Testis (tissue), 3 donors: ENCODE measurements around the gene PPP1R1A. TPM values are rescaled to one million over a fixed set of nuclear protein-coding genes. Genes with fewer than 3 reads are reported as not detected.
A peak's percentile ranks its signal among the peaks of the same experiment; 100 is the strongest.

ENCODE experiments used
- DNase-seq: peaks from one replicate; pipeline ENCODE4 v3.0.0-alpha.2; 2019
- H3K27ac ChIP-seq, 2 donors: fragments of 200-600 bp; sonication (generic); one replicate each; pipeline ENCODE4 v1.5.1; 2019
- H3K27me3 ChIP-seq: fragments of 200-600 bp; sonication (generic); one replicate; pipeline ENCODE4 v1.5.1; 2019
- H3K36me3 ChIP-seq: fragments of 200-600 bp; sonication (generic); one replicate; pipeline ENCODE4 v1.5.1; 2017; ENCODE audit warnings: low read depth; ENCODE audit errors: missing control alignments
- H3K4me1 ChIP-seq: fragments of 200-600 bp; sonication (generic); one replicate; pipeline ENCODE4 v1.5.1; 2019
- H3K4me3 ChIP-seq, 2 donors: fragments of 200-600 bp; sonication (generic); one replicate each; pipeline ENCODE4 v1.5.1; 2017 to 2019
- H3K9me3 ChIP-seq: fragments of 200-600 bp; sonication (generic); one replicate; pipeline ENCODE4 v1.5.1; 2017
- POLR2A ChIP-seq: fragments of 450-650 bp; IDR thresholded peaks from one replicate; pipeline ENCODE4 v1.6.1; 2017; ENCODE audit warnings: antibody characterized with exemption, mild to moderate bottlenecking, moderate library complexity
- WGBS, 2 donors: methylation state at CpG; one replicate each; pipeline ENCODE4 v1.1.5; 2018; 5-methylcytosine and 5-hydroxymethylcytosine counted together
- intact Hi-C: fragments of 100-400 bp; cut with DNase I; formaldehyde crosslinking; loops from one replicate; pipeline ENCODE4 v1.15.1; 2023; ENCODE audit warnings: low total_unique reads
- polyA plus RNA-seq: library from polyadenylated mRNA; stranded (reverse); fragments of 350-450 nt; fragmentation: Illumina TruSeq; extraction: RNeasy Lipid Tissue Mini Kit (QIAGEN cat#74804); gene quantifications from one replicate; pipeline ENCODE4 v1.2.3, GENCODE V29; 2014; ENCODE audit warnings: low read depth, low replicate concordance; ENCODE audit not compliant: insufficient read depth
- total RNA-seq, 2 donors: library from RNA; depleted of rRNA; stranded (reverse); fragments of >200 nt; gene quantifications; one replicate each; pipeline ENCODE4 v1.2.3, GENCODE V29; 2016
- TF ChIP-seq, protein P1 (sequence below), 3 experiments: fragments of 450-650 bp in 2 of 3; fragments of 200-600 bp in 1 of 3; sonication (generic) in 1 of 3; IDR thresholded peaks; one replicate each; pipeline ENCODE4 v1.5.1; 2016 to 2019; ENCODE audit warnings: antibody characterized with exemption in 3 of 3, mild to moderate bottlenecking in 2 of 3, moderate library complexity in 1 of 3

PPP1R1A gene
- total and polyA plus RNA-seq, 3 donors from 2014 or later = 6.1 to 6.9 (median 6.3) TPM

DNA sequence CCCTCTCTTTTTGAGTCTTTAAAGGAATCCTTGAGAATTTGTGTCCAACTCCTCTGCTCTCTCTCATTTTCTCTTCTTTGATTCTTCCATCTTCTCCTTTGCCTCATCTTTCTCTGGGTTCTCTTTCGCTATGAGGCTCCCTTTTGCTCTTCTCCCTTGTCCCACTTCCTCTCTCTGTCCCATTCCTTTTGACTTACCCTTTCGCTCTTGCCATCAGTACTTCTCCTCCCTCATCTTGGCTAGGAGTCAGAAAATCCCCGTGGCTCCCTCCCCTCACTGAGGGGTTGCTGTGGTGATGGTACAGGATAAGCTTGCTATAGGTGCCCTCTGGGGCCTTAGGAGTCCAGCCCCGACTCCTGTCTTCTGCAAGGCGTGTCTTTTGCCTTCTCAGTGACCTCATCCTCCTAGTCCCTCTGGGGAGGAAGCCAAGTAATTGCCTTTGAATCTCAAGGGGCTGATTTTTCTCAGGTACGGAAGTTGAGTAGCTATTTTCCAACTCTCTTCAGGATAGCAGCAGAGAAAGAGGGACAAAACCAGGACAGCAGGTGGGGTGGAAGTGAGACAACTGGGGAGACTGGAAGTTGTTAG, 32.7 kb downstream of the PPP1R1A start:
- WGBS, 2 donors = 66 to 75% methylated on average over 6 of the region's 6 CpGs
- no peaks in the 10 kb centered on the region for H3K4me1 ChIP-seq
- H3K4me3 ChIP-seq = no peak overlapping the region
- intact Hi-C loops = no loop called here
- H3K36me3 ChIP-seq = no peaks in the 10 kb centered on the region
- H3K27me3 ChIP-seq = no peaks in the 10 kb centered on the region
- DNase-seq = no peak
- no peaks in the 10 kb centered on the region for H3K9me3 ChIP-seq
- TF ChIP-seq, protein P1, sequence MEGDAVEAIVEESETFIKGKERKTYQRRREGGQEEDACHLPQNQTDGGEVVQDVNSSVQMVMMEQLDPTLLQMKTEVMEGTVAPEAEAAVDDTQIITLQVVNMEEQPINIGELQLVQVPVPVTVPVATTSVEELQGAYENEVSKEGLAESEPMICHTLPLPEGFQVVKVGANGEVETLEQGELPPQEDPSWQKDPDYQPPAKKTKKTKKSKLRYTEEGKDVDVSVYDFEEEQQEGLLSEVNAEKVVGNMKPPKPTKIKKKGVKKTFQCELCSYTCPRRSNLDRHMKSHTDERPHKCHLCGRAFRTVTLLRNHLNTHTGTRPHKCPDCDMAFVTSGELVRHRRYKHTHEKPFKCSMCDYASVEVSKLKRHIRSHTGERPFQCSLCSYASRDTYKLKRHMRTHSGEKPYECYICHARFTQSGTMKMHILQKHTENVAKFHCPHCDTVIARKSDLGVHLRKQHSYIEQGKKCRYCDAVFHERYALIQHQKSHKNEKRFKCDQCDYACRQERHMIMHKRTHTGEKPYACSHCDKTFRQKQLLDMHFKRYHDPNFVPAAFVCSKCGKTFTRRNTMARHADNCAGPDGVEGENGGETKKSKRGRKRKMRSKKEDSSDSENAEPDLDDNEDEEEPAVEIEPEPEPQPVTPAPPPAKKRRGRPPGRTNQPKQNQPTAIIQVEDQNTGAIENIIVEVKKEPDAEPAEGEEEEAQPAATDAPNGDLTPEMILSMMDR (IDR thresholded peaks at IDR 0.05) = no peak
- TF ChIP-seq POLR2A = no peak
- no peak overlapping the region for H3K27ac ChIP-seq

DNA sequence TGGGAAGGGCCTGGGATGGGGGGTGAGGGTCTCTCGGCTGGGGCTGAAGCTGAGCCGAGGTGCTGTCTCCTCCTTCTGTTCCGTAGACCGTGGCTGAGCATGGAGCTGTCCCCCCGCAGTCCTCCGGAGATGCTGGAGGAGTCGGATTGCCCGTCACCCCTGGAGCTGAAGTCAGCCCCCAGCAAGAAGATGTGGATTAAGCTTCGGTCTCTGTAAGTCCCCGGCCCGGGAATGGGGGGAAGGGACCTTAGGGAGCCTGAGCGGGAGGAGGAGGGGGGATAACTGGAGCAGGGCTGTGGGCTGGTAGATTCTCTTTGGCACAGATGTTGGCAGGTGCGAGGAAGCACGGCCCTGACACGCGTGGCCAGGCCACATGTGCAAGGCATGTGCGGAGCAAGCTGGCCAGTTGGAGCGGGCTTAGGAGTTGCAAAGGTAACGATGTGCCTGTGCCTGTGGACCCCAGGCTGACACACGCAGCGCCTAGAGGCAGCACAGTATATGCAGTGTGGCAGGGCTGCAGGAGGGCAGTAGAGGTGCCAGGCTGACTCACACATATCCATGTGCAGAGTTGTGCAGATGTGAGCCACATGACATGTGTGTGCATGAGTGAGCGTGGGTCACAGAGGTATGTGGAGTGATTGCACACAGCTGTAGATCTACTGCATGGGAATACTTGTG, 38.5 kb downstream of the PPP1R1A start:
- intact Hi-C loops = no loop called here
- H3K4me3 ChIP-seq = peak overlapping the region; percentile 26 to 61
- no peak overlapping the region for H3K27ac ChIP-seq
- no peaks in the 10 kb centered on the region for H3K9me3 ChIP-seq
- H3K27me3 ChIP-seq = no peaks in the 10 kb centered on the region
- H3K36me3 ChIP-seq = no peaks in the 10 kb centered on the region
- peaks cover 13% of the 10 kb centered on the region for H3K4me1 ChIP-seq
- TF ChIP-seq, protein P1 (IDR thresholded peaks at IDR 0.05) = no peak
- TF ChIP-seq POLR2A = no peak
- WGBS, 2 donors = 7 to 10% methylated on average over 22 of the region's 22 CpGs
- DNase-seq = no peak

DNA sequence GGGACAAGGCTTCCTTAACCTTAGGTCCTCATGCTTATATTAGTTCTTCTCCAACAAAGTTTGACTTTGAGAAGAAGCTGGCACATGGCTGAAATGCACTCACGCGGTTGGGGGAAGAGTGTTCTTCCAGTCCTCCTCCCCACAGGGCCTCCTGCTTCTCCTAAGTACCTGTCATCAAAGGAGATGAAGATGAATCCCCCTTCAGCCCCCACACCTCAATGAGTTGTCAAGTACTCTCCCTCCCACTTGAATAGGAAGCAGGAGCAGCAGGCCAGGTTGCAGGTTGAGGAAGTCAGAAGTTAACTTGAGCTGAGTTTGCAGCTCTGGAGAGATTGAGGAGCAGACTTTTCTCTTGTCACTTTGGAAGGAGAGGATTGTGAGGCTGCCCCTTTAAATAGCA, 41.9 kb downstream of the PPP1R1A start:
- no peak for DNase-seq
- Histone ChIP-seq H3K36me3 (no peaks in the 10 kb centered on the region), H3K9me3 (no peaks in the 10 kb centered on the region), H3K27me3 (no peaks in the 10 kb centered on the region), H3K4me1 (peaks cover 13% of the 10 kb centered on the region), H3K27ac (no peak overlapping the region), H3K4me3 (no peak overlapping the region)
- intact Hi-C loops = no loop called here
- TF ChIP-seq POLR2A = no peak
- TF ChIP-seq, protein P1 (IDR thresholded peaks at IDR 0.05) = no peak
- 80 to 100% methylated on average over 2 of the region's 2 CpGs for WGBS, 2 donors

DNA sequence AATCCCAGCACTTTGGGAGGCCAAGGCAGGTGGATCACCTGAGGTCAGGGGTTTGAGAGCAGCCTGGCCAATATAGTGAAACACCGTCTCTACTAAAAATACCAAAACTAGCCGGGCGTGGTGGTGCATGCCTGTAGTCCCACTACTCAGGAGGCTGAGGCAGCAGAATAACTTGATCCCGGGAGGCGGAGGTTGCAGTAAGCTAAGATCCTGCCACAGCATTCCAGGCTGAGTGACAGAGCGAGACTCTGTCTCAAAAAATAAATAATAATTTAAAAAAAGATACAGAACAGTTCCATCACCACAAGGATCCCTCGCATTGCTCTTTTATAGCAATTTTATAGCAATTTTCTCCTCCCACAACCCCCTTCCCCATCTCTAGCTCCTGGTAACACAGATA, 43.7 kb downstream of the PPP1R1A start:
- no peak overlapping the region for H3K4me3 ChIP-seq
- no peak for DNase-seq
- WGBS, 2 donors = 90 to 94% methylated on average over 7 of the region's 7 CpGs
- intact Hi-C loops = no loop called here
- H3K9me3 ChIP-seq = no peaks in the 10 kb centered on the region
- H3K27me3 ChIP-seq = no peaks in the 10 kb centered on the region
- TF ChIP-seq POLR2A = no peak
- TF ChIP-seq, protein P1 (IDR thresholded peaks at IDR 0.05) = no peak
- H3K27ac ChIP-seq = no peak overlapping the region
- H3K36me3 ChIP-seq = no peaks in the 10 kb centered on the region
- H3K4me1 ChIP-seq = peaks cover 8% of the 10 kb centered on the region

DNA sequence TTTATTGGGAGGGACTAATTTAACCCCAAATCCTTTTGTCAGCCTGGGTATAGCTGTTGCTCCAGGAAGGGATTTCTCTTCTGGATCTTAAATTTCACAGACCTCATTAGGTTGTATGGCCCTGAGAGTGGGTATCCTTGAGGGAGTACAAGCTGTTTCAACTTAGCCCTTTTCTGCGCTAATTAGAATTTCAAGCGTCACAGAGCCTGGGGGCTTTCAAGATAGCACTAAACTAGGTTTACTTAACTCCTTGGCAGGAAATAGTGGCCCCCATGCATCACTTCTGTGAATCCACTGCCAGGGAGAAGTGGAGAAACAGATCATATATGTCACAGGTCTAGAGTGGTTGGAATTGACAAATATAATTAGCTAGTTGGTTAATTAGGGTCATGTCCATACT, 44.9 kb downstream of the PPP1R1A start:
- 50 to 57% methylated on average over 2 of the region's 2 CpGs for WGBS, 2 donors
- no peak overlapping the region for H3K27ac ChIP-seq
- intact Hi-C loops = no loop called here
- H3K27me3 ChIP-seq = no peaks in the 10 kb centered on the region
- no peak for TF ChIP-seq POLR2A
- TF ChIP-seq, protein P1 (IDR thresholded peaks at IDR 0.05) = no peak
- no peak overlapping the region for H3K4me3 ChIP-seq
- no peaks in the 10 kb centered on the region for H3K36me3 ChIP-seq
- no peaks in the 10 kb centered on the region for H3K9me3 ChIP-seq
- no peak for DNase-seq
- H3K4me1 ChIP-seq = no peaks in the 10 kb centered on the region
